GM12878 (cell line): ENCODE data around the gene ABCC4. TPM values are rescaled to one million over a fixed set of nuclear protein-coding genes. Genes with fewer than 3 reads are reported as not detected.

ENCODE experiments used
- ATAC-seq: fragments of 200-7000 bp; cut with Tn5 transposase; 3 replicates; pipeline ENCODE4 v1.9.1; 2020; ENCODE audit warnings: mild to moderate bottlenecking, moderate library complexity
- BruUV-seq: library from RNA; stranded (reverse); fragments of 400-500 nt; replicated peaks from 2 replicates; lab custom pipeline; 2021; lab: Mats Ljungman, UMichigan
- CTCF ChIA-PET: fragments of 300-600 bp; sonication (Branson Sonifier 250); formaldehyde crosslinking; extraction: SDS; loops from one replicate; lab custom pipeline; 2021; ENCODE audit warnings: inconsistent platforms; lab: Yijun Ruan, JAX
- POLR2A ChIA-PET: fragments of 350-600 bp; formaldehyde crosslinking; extraction: SDS; loops from one replicate; lab custom pipeline; 2021; ENCODE audit warnings: inconsistent platforms; lab: Charles Lee
- RAD21 ChIA-PET: fragments of 300-600 bp; sonication (Branson Sonifier 250); formaldehyde crosslinking; loops from one replicate; lab custom pipeline; 2023; ENCODE audit warnings: antibody characterized with exemption; ENCODE audit not compliant: unreplicated experiment; lab: Charles Lee
- SMC1A ChIA-PET: fragments of 300-600 bp; sonication (Branson Sonifier 250); formaldehyde crosslinking; loops from one replicate; lab custom pipeline; 2023; ENCODE audit not compliant: unreplicated experiment, uncharacterized antibody; lab: Charles Lee
- DNase-seq: peaks from one replicate; pipeline ENCODE4 v3.0.0-alpha.2; 2011; ENCODE audit warnings: low read depth, low spot score
- FAIRE-seq: peaks from 3 replicates; lab custom pipeline; 2011; peaks lifted over from hg19 to GRCh38; lab: Jason Lieb, UNC
- H2AFZ ChIP-seq: 2 replicates; pipeline ENCODE4 v1.6.0; 2011; ENCODE audit warnings: low read depth, low read length, control low read depth; ENCODE audit not compliant: control insufficient read depth
- H3K27ac ChIP-seq: 2 replicates; pipeline ENCODE4 v1.5.1; 2011; ENCODE audit warnings: control low read depth; ENCODE audit not compliant: control insufficient read depth, insufficient read depth
- H3K27me3 ChIP-seq, 2 experiments: replicated peaks in 1 of 2; 2 replicates each; pipeline versions ENCODE4 v1.6.0 to v1.6.1; 2011; ENCODE audit warnings: low read length in 1 of 2; ENCODE audit not compliant: control insufficient read depth in 2 of 2, insufficient read depth in 2 of 2
- H3K36me3 ChIP-seq, 2 experiments: 2 replicates each; pipeline ENCODE4 v1.5.1; 2011; ENCODE audit warnings: low read length in 1 of 2; ENCODE audit not compliant: control insufficient read depth in 2 of 2, insufficient read depth in 2 of 2
- H3K4me1 ChIP-seq: 2 replicates; pipeline ENCODE4 v1.6.1; 2011; ENCODE audit warnings: mild to moderate bottlenecking, low read length, moderate library complexity, mixed read lengths; ENCODE audit not compliant: control insufficient read depth, insufficient read depth
- H3K4me2 ChIP-seq: 2 replicates; pipeline ENCODE4 v1.6.0; 2011; ENCODE audit warnings: control low read depth; ENCODE audit not compliant: control insufficient read depth, insufficient read depth
- H3K4me3 ChIP-seq: fragments of 200-600 bp; sonication (generic); 2 replicates; pipeline ENCODE4 v1.5.1; 2016
- H3K79me2 ChIP-seq: 2 replicates; pipeline ENCODE4 v1.6.0; 2011; ENCODE audit warnings: low read length; ENCODE audit not compliant: control insufficient read depth, insufficient read depth
- H3K9ac ChIP-seq: 2 replicates; pipeline ENCODE4 v1.8.0; 2011; ENCODE audit warnings: low read length, control low read depth, mixed read lengths; ENCODE audit not compliant: control insufficient read depth, insufficient read depth
- H3K9me3 ChIP-seq: replicated peaks from 3 replicates; pipeline ENCODE4 v1.5.1; 2011; ENCODE audit warnings: mild to moderate bottlenecking, low read length; ENCODE audit not compliant: control insufficient read depth, insufficient read depth
- H4K20me1 ChIP-seq: 2 replicates; pipeline ENCODE4 v1.6.0; 2011; ENCODE audit not compliant: control insufficient read depth, insufficient read depth
- BHLHE40 ChIP-seq, 2 experiments: fragments of 450-650 bp in 1 of 2; IDR thresholded peaks; 2 replicates each; pipeline ENCODE4 v1.6.1; 2011 to 2017; ENCODE audit warnings: low read depth in 2 of 2, borderline replicate concordance in 1 of 2, improper control_type of control experiment in 1 of 2, low read length in 1 of 2, mild to moderate bottlenecking in 1 of 2
- EED ChIP-seq: sonication (generic); IDR thresholded peaks from 2 replicates; pipeline ENCODE4 v1.6.1; 2016; ENCODE audit warnings: antibody characterized with exemption, low read depth
- NFIC ChIP-seq: IDR thresholded peaks from 2 replicates; pipeline ENCODE4 v1.6.1; 2012; ENCODE audit warnings: low read depth, mild to moderate bottlenecking, inconsistent platforms, low read length, moderate library complexity
- STAT1 ChIP-seq: fragments of 450-650 bp; conservative IDR thresholded peaks from 2 replicates; pipeline ENCODE4 v1.6.1; 2014; ENCODE audit warnings: antibody characterized with exemption, mild to moderate bottlenecking
- STAT3 ChIP-seq: IDR thresholded peaks from 2 replicates; pipeline ENCODE4 v1.6.1; 2011; ENCODE audit warnings: low read depth, low read length, improper control_type of control experiment
- ZBED1 ChIP-seq: IDR thresholded peaks from 2 replicates; pipeline ENCODE4 v1.6.1; 2016; ENCODE audit warnings: borderline replicate concordance
- ZNF207 ChIP-seq: fragments of 450-650 bp; IDR thresholded peaks from 2 replicates; pipeline ENCODE4 v1.6.1; 2014; ENCODE audit warnings: antibody characterized with exemption, mild to moderate bottlenecking, borderline replicate concordance
- ZNF274 ChIP-seq: IDR thresholded peaks from one replicate; pipeline ENCODE4 v1.8.0; 2011; ENCODE audit not compliant: insufficient read length, insufficient read depth
- WGBS: methylation state at CpG from one replicate; pipeline ENCODE4 v1.1.6; 2016; ENCODE audit warnings: low lambda C conversion rate; ENCODE audit not compliant: insufficient replicate concordance, insufficient coverage; ENCODE audit errors: missing lambda C conversion rate; 5-methylcytosine and 5-hydroxymethylcytosine counted together
- in situ Hi-C: fragments of 300-500 bp; cut with MboI; formaldehyde crosslinking; loops from 9 replicates; pipeline ENCODE4 v1.14.3; 2018; ENCODE audit warnings: mixed read lengths
- intact Hi-C: fragments of 100-400 bp; cut with micrococcal nuclease; formaldehyde crosslinking; loops from one replicate; pipeline ENCODE4 v1.14.2; 2022; ENCODE audit not compliant: unreplicated experiment
- polyA plus RNA-seq, 11 experiments: library from polyadenylated mRNA; depleted of rRNA in 4 of 11; unstranded in 6 of 11; stranded (reverse) in 5 of 11; fragments of >200 nt; fragmentation: Nextera tagmentation in 4 of 11; fragmentation: Illumina TruSeq in 1 of 11; extraction: Ambion mirVana in 4 of 11; extraction: Trizol in 1 of 11; gene quantifications; 1 replicate in 1 of 11; 2 replicates in 10 of 11; pipeline versions ENCODE4 v1.2.1 to v1.2.3, GENCODE V29; 2011 to 2016; ENCODE audit warnings: inconsistent platforms in 2 of 11, missing spikeins in 2 of 11, low read depth in 1 of 11
- total RNA-seq, 4 experiments: library from RNA; depleted of rRNA in 3 of 4; stranded (reverse); fragments of >200 nt in 3 of 4; fragmentation: Illumina TruSeq in 1 of 4; extraction: Trizol in 1 of 4; gene quantifications; 2 replicates each; pipeline versions ENCODE4 v1.2.1 to v1.2.3, GENCODE V29; 2013 to 2021
- TF ChIP-seq, protein P1 (sequence below): fragments of 450-650 bp; formaldehyde crosslinking; IDR thresholded peaks from 2 replicates; pipeline ENCODE4 v1.4.0; 2022; ENCODE audit warnings: mild to moderate bottlenecking, moderate library complexity
- TF ChIP-seq, protein P2 (sequence below): fragments of 450-650 bp; IDR thresholded peaks from 2 replicates; pipeline ENCODE4 v1.6.1; 2017; ENCODE audit warnings: mild to moderate bottlenecking, moderate library complexity
- TF ChIP-seq, protein P3 (sequence below): fragments of 450-650 bp; formaldehyde crosslinking; IDR thresholded peaks from 2 replicates; pipeline ENCODE4 v1.5.0; 2022; ENCODE audit warnings: mild to moderate bottlenecking, missing genetic modification characterization

ABCC4 gene
- total and polyA plus RNA-seq, 10 of the 15 experiments (the other 5 are each of a cell fraction or from before 2014, with no cell fraction given): 7.2 to 44.4 (median 24.1) TPM

DNA sequence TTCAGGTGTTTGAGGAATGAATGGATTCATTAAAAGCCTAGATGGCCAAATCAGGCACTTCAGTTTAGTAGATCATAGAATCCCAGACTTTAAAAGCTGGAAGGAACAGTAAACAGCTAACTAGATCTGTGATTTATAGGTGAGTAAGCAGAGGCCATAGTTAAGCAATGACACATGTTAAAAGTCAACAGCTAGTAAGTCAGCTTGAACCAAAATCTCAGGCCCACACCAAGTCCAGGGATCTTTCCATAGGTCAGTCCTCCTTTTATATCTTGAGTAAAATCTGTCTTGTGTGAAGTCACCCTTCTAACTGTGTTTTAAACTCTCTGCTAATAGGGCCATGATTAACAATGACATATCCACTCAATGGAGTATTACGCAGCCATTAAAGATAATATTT is 313.4 kb downstream of the ABCC4 start:
- WGBS: 44% methylated on average over 1 of the region's 1 CpG
- no peaks in the 10 kb centered on the region for H3K79me2 ChIP-seq
- H3K4me1 ChIP-seq: no peaks in the 10 kb centered on the region
- no peaks in the 10 kb centered on the region for H3K9me3 ChIP-seq
- H3K4me2 ChIP-seq: no peak overlapping the region
- peaks cover 0 to 2% of the 10 kb centered on the region in 2 experiments; a peak in 2 of 4 replicates for H3K27me3 ChIP-seq
- ATAC-seq (no peak), FAIRE-seq (no peak), DNase-seq (no peak)
- POLR2A ChIA-PET: no interaction called here
- no peak overlapping the region for H2AFZ ChIP-seq
- CTCF ChIA-PET: interaction anchor here (1.4 to 2.9 kb wide), 3 partner anchors 168 to 416 kb away, joined by 3 to 16 read pairs (median 4); no protein-coding TSS in a partner anchor
- no peaks in the 10 kb centered on the region for H3K36me3 ChIP-seq
- no peaks in the 10 kb centered on the region for H4K20me1 ChIP-seq
- TF ChIP-seq ZBED1 (no peak), EED (no peak), BHLHE40 (IDR thresholded peaks at IDR 0.05; ENCODE audit: borderline replicate concordance in 1 of 2, low read depth in 2 of 2, low read length in 1 of 2) (no peak), ZNF207 (no peak), STAT3 (no peak), STAT1 (no peak), NFIC (no peak), ZNF274 (no peak)
- TF ChIP-seq, protein P1, sequence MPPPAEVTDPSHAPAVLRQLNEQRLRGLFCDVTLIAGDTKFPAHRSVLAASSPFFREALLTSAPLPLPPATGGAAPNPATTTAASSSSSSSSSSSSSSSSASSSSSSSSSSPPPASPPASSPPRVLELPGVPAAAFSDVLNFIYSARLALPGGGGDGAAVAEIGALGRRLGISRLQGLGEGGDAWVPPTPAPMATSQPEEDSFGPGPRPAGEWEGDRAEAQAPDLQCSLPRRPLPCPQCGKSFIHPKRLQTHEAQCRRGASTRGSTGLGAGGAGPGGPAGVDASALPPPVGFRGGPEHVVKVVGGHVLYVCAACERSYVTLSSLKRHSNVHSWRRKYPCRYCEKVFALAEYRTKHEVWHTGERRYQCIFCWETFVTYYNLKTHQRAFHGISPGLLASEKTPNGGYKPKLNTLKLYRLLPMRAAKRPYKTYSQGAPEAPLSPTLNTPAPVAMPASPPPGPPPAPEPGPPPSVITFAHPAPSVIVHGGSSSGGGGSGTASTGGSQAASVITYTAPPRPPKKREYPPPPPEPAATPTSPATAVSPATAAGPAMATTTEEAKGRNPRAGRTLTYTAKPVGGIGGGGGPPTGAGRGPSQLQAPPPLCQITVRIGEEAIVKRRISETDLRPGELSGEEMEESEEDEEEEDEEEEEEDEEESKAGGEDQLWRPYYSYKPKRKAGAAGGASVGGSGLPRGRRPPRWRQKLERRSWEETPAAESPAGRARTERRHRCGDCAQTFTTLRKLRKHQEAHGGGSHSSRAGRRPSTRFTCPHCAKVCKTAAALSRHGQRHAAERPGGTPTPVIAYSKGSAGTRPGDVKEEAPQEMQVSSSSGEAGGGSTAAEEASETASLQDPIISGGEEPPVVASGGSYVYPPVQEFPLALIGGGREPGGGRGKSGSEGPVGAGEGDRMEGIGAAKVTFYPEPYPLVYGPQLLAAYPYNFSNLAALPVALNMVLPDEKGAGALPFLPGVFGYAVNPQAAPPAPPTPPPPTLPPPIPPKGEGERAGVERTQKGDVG (CRISPR knock-in tag): no peak
- TF ChIP-seq, protein P2, sequence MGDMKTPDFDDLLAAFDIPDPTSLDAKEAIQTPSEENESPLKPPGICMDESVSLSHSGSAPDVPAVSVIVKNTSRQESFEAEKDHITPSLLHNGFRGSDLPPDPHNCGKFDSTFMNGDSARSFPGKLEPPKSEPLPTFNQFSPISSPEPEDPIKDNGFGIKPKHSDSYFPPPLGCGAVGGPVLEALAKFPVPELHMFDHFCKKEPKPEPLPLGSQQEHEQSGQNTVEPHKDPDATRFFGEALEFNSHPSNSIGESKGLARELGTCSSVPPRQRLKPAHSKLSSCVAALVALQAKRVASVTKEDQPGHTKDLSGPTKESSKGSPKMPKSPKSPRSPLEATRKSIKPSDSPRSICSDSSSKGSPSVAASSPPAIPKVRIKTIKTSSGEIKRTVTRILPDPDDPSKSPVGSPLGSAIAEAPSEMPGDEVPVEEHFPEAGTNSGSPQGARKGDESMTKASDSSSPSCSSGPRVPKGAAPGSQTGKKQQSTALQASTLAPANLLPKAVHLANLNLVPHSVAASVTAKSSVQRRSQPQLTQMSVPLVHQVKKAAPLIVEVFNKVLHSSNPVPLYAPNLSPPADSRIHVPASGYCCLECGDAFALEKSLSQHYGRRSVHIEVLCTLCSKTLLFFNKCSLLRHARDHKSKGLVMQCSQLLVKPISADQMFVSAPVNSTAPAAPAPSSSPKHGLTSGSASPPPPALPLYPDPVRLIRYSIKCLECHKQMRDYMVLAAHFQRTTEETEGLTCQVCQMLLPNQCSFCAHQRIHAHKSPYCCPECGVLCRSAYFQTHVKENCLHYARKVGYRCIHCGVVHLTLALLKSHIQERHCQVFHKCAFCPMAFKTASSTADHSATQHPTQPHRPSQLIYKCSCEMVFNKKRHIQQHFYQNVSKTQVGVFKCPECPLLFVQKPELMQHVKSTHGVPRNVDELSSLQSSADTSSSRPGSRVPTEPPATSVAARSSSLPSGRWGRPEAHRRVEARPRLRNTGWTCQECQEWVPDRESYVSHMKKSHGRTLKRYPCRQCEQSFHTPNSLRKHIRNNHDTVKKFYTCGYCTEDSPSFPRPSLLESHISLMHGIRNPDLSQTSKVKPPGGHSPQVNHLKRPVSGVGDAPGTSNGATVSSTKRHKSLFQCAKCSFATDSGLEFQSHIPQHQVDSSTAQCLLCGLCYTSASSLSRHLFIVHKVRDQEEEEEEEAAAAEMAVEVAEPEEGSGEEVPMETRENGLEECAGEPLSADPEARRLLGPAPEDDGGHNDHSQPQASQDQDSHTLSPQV: no peak
- TF ChIP-seq, protein P3, sequence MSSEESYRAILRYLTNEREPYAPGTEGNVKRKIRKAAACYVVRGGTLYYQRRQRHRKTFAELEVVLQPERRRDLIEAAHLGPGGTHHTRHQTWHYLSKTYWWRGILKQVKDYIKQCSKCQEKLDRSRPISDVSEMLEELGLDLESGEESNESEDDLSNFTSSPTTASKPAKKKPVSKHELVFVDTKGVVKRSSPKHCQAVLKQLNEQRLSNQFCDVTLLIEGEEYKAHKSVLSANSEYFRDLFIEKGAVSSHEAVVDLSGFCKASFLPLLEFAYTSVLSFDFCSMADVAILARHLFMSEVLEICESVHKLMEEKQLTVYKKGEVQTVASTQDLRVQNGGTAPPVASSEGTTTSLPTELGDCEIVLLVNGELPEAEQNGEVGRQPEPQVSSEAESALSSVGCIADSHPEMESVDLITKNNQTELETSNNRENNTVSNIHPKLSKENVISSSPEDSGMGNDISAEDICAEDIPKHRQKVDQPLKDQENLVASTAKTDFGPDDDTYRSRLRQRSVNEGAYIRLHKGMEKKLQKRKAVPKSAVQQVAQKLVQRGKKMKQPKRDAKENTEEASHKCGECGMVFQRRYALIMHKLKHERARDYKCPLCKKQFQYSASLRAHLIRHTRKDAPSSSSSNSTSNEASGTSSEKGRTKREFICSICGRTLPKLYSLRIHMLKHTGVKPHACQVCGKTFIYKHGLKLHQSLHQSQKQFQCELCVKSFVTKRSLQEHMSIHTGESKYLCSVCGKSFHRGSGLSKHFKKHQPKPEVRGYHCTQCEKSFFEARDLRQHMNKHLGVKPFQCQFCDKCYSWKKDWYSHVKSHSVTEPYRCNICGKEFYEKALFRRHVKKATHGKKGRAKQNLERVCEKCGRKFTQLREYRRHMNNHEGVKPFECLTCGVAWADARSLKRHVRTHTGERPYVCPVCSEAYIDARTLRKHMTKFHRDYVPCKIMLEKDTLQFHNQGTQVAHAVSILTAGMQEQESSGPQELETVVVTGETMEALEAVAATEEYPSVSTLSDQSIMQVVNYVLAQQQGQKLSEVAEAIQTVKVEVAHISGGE (CRISPR knock-in tag): no peak
- SMC1A ChIA-PET: interaction anchor here (0.6 to 2.3 kb wide), 4 partner anchors 13 to 417 kb away, joined by 3 to 9 read pairs (median 3); no protein-coding TSS in a partner anchor
- RAD21 ChIA-PET: interaction anchor here (1.8 to 1.9 kb wide), 2 partner anchors 45 to 416 kb away, joined by 4 to 10 read pairs; no protein-coding TSS in a partner anchor
- intact Hi-C loops: loop anchor here (2.0 kb wide), 1 partner anchor 417 kb away; no protein-coding TSS in a partner anchor
- no peak overlapping the region for H3K9ac ChIP-seq
- no peak overlapping the region for H3K27ac ChIP-seq
- BruUV-seq: no TSS peak
- H3K4me3 ChIP-seq: no peak overlapping the region
- in situ Hi-C loops: no loop called here
